IPS DF 19.7 (cell line): ENCODE measurements around the gene PQBP1.
"Not testable (repeated sequence)": the region's sequence is repeated elsewhere in the genome, so short reads cannot be mapped to it uniquely, and the experiment has no call there.

Experiments used
- DNase-seq: peaks from one replicate; pipeline ENCODE4 v3.0.0-alpha.2; 2013; ENCODE audit warnings: low read depth, low spot score

Gene PQBP1

DNA sequence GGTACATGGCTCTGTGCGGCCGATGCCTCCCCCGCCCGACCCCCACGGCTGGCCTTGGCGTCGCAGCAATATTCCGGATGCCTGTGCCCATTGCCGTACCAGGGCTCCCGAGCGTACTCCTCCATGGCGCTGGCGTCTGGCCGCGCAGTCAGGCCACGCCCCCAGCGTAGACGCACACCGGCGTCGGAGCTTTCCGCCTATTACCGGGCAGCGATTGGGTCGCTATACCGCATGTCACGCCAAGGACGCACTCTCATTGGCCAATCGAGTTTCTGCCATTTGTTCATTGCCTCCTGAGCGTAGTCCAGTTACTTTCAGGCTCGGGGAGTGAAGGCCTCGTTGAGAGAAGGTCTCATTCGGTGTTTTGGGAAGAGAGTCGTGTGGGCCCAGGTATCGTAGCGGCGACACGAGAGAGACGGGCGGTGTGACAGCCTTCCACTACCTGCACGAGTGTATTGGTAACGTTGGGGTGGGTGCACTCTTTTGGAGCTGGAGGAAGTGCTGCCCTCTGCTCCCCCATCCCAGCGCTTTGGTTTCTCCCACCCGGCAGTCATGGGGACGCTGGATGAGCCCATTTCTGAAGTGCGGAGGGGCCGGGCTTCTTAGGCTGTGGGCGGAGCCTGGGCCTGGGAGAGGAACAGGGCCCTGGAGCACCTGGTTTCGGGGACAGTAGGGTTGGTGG, at the start of gene PQBP1, which contains the start of gene TIMM17B:
Gene PQBP1, plus strand, starts transcription at position 306 of the 682 bp plus-strand sequence. CDS start 580 bp downstream, outside the sequence.
Gene TIMM17B, minus strand, starts transcription at position 144 of the 682 bp plus-strand sequence. Its CDS starts 19 bp downstream, at position 125.
- peak; percentile 86 for DNase-seq

GRCh38 chrX:48848847-48849246, 48.9 kb upstream of the PQBP1 start:
- DNase-seq, result no peak

DNA sequence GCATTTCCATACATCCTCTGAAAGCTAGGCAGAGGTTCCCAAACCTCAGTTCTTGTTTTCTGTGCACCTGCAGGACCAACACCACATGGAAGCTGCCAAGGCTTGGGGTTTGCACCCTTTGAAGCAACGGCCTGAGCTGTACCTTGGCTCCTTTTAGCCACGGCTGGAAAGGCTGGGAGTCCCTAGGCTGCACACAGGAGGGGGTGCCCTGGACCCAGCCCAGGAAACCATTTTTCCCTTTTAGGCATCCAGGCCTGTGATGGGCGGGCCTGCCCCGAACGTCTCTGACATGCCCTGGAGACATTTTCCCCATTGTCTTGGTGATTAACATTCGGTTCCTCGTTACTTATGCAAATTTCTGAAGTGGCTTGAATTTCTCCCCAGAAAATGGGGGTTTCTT, 44.9 kb upstream of the PQBP1 start:
- DNase-seq, result no peak

- DNase-seq, result not testable (repeated sequence)
Observed at GRCh38 chrX:48853494-48853893, 44.2 kb upstream of the PQBP1 start.

DNA sequence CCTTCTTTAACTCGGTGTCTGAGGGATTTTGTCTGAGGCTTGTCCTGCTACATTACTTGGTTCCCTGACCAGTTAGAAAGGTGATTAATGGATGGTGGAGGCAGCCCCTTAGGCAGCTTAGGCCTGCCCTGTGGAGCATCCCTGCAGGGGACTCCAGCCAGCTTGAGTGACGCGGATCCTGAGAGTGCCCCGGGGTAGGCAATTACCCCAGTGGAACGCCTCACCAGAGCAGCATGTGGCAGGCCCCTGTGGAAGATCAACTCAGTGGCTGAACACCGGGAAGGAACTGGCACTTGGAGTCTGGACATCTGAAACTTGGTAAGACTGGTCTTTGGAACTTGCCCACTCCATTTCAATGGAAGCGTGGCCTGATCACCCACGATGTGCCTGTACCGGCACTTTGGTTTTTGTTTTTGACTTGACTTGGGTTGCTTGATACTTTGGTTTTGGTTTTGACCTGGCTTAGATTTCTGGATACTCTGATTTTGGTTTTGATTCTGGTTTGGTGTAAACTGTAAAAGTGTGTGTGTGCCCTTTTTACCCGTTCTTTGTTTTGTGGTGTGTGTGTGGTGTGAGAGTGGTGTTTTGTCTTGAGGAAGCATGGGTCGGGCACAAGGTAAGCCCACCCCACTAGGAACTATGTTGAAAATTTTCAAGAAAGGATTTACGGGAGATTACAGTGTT, 43.5 kb upstream of the PQBP1 start:
- not testable (repeated sequence) for DNase-seq

DNA sequence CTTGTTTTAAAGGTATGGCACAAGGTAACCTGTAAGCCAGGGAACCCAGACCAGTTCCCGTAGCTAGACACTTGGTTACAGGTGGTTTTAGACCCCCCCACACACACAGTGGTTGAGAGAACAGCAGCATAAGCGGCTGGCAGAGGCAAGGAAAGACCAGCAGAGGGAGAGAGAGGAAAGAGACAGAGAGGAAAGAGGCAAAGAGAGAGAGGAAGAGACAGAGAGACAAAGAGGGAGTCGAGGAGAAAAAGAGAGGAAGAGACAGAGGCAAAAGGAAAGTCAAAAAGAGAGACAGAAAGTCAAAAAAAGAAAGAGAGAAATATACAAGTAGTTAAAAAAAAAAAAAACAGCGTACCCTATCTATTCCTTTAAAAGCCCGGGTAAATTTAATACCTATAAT, 42.8 kb upstream of the PQBP1 start:
- no peak for DNase-seq

DNA sequence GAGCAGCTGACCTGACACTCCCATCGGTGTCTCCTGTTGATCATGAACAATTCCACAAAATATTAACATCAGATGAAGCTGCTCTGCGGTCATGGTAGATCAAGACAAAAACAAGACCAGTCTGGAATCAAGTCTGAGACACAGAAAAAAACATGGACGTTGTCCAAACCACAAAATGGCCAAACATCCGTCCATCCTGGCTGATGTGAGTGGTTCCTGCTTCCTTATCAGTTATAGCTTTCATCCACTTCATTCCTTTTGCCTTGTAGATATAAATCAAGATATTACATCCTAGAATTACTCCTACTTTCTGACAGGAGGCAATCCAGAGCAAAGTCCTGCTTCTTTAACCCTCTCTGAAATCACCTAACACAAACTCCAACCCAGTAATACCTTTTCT, 33.5 kb upstream of the PQBP1 start:
- no peak for DNase-seq

DNA sequence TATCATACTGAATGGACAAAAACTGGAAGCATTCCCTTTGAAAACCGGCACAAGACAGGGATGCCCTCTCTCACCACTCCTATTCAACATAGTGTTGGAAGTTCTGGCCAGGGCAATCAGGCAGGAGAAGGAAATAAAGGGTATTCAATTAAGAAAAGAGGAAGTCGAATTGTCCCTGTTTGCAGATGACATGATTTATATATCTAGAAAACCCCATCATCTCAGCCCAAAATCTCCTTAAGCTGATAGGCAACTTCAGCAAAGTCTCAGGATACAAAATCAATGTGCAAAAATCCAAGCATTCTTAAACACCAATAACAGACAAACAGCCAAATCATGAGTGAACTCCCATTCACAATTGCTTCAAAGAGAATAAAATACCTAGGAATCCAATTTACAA, 25.7 kb upstream of the PQBP1 start:
- not testable (repeated sequence) for DNase-seq

- DNase-seq, result not testable (repeated sequence)
Observed at GRCh38 chrX:48876944-48877343, 20.8 kb upstream of the PQBP1 start.

DNA sequence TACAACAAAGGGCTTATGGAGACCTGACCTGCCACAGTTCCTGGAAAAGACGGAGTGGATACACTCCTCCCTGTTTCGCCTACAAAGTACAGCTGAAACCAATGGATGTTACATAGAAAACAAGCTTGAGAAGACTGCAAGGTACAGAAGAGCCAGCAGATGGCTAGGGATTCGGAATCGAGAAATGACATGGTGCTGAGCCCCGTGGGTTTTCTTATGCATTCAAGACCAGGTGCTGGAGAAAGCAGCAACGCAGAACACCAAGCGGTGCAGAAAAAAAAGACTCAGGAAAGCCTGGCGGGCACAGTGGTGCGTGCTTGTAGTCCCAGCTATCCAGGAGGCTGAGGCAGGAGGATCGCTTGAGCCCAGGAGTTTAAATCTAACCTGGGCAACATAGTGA, 14.0 kb upstream of the PQBP1 start:
- DNase-seq, result no peak

DNA sequence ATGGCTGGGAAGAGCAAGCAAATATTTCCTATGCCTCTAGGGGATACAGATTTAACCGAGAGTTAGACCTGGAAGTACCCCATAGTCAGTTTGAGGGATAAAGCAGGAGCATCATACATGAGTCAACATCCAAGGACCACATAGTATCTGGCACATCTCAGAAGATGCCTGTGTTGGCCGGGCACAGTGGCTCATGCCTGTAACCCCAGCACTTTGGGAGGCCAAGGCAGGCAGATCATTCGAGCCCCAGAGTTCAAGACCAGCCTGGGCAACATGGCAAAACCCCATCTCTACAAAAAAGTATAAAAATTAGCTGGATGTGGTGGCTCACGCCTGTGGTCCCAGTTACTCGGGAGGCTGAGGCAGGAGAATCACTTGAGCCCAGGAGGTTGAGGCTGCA, 11.1 kb upstream of the PQBP1 start:
- not testable (repeated sequence) for DNase-seq

- DNase-seq, result no peak
Observed at GRCh38 chrX:48890296-48890925, 7.3 kb upstream of the PQBP1 start.

DNA sequence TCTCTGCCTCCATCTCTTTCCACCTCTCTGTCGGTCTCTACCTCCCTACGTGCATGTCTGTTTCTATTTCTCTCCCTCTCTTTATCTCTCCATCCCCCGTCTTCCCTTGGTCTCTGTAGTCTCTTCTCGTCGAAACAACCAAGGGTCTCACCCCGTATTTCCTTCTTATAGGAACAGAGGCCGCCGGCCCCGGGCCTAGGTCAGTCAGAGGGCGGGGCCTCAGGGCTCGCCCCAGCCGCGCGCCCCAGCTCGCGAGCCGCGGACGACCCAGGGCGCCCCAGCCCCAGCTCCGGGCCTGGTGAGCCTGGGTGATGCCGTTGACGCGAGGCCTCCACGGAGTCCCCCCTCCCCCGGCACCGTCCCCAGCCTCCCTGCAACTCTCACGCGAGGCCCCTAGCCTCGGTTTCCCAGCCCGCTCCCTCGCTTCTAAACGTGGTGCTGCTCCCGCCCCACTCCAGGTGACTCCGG, 6.8 kb upstream of the PQBP1 start:
- DNase-seq, result no peak

GRCh38 chrX:48891402-48892288, 6.1 kb upstream of the PQBP1 start:
- DNase-seq, result no peak

DNA sequence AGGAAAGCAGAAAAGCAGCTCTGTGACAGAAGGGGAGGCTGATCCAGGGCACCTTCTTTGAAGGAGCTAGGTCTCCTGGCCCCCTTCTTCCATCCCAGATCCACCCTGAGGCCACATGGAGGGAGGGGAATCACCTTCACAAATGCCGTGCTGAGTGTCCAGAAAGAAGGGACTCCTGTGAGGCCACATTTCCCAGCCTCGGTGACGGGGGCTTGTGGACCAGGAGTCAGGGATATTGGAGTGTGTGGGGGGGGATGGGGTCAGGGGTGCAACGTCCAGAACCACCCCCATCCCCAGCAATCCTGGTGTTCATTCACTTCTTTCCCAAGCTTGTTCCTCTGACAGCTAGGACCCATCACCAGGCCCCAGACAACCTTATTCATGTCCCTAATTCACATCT, 4.8 kb upstream of the PQBP1 start:
- no peak for DNase-seq

- DNase-seq, result no peak
Observed at GRCh38 chrX:48893556-48894348, 4.0 kb upstream of the PQBP1 start.

DNA sequence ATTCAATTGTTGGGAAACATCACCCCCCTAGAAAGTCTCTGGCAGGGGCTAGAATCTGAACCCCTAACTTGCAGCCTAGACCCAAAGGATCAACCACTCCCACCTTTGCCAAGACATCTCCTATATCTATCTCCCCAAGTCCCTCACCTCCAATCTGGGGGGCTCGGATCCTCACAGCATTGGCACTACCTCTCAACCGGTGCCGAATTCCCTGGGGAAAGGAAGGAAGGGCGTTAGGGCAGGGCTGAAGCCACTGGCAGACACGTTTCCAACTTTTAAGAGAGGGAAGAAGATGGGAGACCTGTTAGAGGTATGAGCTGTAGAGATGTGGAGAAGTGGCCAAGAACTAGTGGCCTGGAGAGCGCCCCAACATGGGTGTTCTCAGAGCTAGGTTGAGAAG, 2.8 kb upstream of the PQBP1 start:
- no peak for DNase-seq

DNA sequence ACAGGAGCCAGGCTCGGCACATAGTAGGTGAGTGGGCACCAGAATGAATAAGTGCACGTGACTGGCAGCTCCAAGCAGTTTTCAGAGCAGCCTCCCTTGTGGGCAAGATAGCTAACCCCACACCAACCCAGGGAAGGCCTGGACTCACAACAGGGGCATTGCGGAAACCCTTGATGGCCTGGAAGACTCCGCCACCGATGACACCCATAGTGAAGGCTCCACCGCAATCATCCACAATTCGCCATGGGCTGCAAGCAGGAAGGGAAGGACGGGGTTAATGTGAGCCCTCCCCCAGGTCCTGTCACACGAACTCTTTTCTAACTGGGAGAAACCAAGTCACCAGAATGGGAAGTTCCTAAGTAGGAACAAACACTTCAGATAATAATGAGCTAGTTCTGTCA, 1.1 kb upstream of the PQBP1 start:
- DNase-seq, result no peak

DNA sequence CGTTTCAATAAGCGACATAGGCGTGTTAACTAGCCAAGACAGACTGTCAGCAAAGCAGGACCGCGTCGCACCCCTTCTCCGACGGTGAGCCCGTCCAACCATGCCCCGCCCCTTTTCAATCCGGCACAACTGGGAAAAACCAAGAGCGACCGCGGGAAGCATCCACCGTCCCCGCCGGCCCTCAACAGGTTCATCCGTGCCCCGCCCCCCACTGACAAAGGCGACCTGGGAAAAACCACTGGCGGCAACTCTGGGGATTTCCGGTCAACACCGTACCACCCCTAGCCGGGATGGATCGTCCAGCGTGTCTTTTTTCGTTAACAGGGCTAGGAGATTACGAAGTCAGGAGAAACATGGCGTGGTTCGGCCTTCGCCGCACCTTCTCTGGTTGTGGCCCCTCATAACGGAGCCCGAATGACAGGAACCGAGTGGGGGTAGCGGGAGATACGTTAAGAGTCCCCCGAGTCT, 539 bp upstream of the PQBP1 start:
- no peak for DNase-seq

GRCh38 chrX:48899078-48899410, 1.3 kb downstream of the PQBP1 start:
- DNase-seq, result no peak

- DNase-seq, result no peak
Observed at GRCh38 chrX:48901069-48901468, 3.3 kb downstream of the PQBP1 start.
